Smooth muscle cell (in vitro differentiated cells): Measurements from ENCODE around the gene CCDC30. TPM values are rescaled to one million over a fixed set of nuclear protein-coding genes. Genes with fewer than 3 reads are reported as not detected.
"Not testable (repeated sequence)": the region's sequence is repeated elsewhere in the genome, so short reads cannot be mapped to it uniquely, and the experiment has no call there.

Experiments
- DNase-seq: peaks from one replicate; lab custom pipeline; 2025; ENCODE audit not compliant: unreplicated experiment; lab: John Stamatoyannopoulos, UW
- H2AFZ ChIP-seq: fragments of 200-600 bp; sonication (generic); 2 replicates; pipeline ENCODE4 v1.6.0; 2016; ENCODE audit warnings: antibody characterized with exemption, low read depth, mild to moderate bottlenecking
- H3F3A ChIP-seq: fragments of 200-600 bp; sonication (generic); 2 replicates; pipeline ENCODE4 v1.6.0; 2017; ENCODE audit warnings: antibody characterized with exemption, low read depth
- H3K27ac ChIP-seq: fragments of 200-600 bp; sonication (generic); 2 replicates; pipeline ENCODE4 v1.5.1; 2016; ENCODE audit warnings: low read depth, mild to moderate bottlenecking
- H3K27me3 ChIP-seq: fragments of 200-600 bp; sonication (generic); 2 replicates; pipeline ENCODE4 v1.6.1; 2016; ENCODE audit warnings: low read depth, mild to moderate bottlenecking
- H3K36me3 ChIP-seq: fragments of 200-600 bp; sonication (generic); 2 replicates; pipeline ENCODE4 v1.5.1; 2016; ENCODE audit warnings: low read depth
- H3K4me1 ChIP-seq: fragments of 200-600 bp; sonication (generic); 2 replicates; pipeline ENCODE4 v1.5.1; 2016; ENCODE audit warnings: low read depth
- H3K4me2 ChIP-seq: fragments of 200-600 bp; sonication (generic); 2 replicates; pipeline ENCODE4 v1.6.0; 2016; ENCODE audit warnings: mild to moderate bottlenecking
- H3K4me3 ChIP-seq: fragments of 200-600 bp; sonication (generic); 2 replicates; pipeline ENCODE4 v1.5.1; 2016; ENCODE audit warnings: mild to moderate bottlenecking
- H3K79me2 ChIP-seq: fragments of 200-600 bp; sonication (generic); 2 replicates; pipeline ENCODE4 v1.6.0; 2016; ENCODE audit warnings: low read depth, mild to moderate bottlenecking
- H3K9ac ChIP-seq: fragments of 200-600 bp; sonication (generic); 2 replicates; pipeline ENCODE4 v1.6.0; 2016; ENCODE audit warnings: low read depth
- H3K9me3 ChIP-seq: fragments of 200-600 bp; sonication (generic); replicated peaks from 2 replicates; pipeline ENCODE4 v1.5.1; 2016; ENCODE audit warnings: low read depth
- H4K20me1 ChIP-seq: fragments of 200-600 bp; sonication (generic); 2 replicates; pipeline ENCODE4 v1.6.0; 2016; ENCODE audit warnings: low read depth
- CTCF ChIP-seq: fragments of 200-600 bp; sonication (generic); IDR thresholded peaks from 2 replicates; pipeline ENCODE4 v1.5.1; 2017; ENCODE audit warnings: borderline replicate concordance, mild to moderate bottlenecking, antibody characterized with exemption; ENCODE audit not compliant: insufficient read depth, poor library complexity, severe bottlenecking
- WGBS: methylation state at CpG from one replicate; pipeline ENCODE4 v1.1.7; 2016; ENCODE audit warnings: low lambda C conversion rate; 5-methylcytosine and 5-hydroxymethylcytosine counted together
- polyA plus RNA-seq: library from polyadenylated mRNA; unstranded; fragments of >200 nt; fragmentation: Nextera tagmentation; extraction: Ambion mirVana; gene quantifications from 2 replicates; pipeline ENCODE4 v1.2.1, GENCODE V29; 2016
- total RNA-seq: library from RNA; depleted of rRNA; stranded (reverse); fragments of >200 nt; gene quantifications from 2 replicates; pipeline ENCODE4 v1.2.3, GENCODE V29; 2014

CCDC30 gene
- total and polyA plus RNA-seq, 2 experiments from 2014 or later, result 1.2 to 1.6 TPM

GRCh38 chr1:42469727-42470126, 6.6 kb downstream of the CCDC30 start:
- TF ChIP-seq CTCF, result no peak
- Histone ChIP-seq H2AFZ (no peak overlapping the region), H3K9me3 (no peaks in the 10 kb centered on the region), H3K4me1 (no peaks in the 10 kb centered on the region), H3K79me2 (no peaks in the 10 kb centered on the region), H3F3A (no peaks in the 10 kb centered on the region), H3K27me3 (no peaks in the 10 kb centered on the region), H3K36me3 (no peaks in the 10 kb centered on the region), H4K20me1 (no peaks in the 10 kb centered on the region), H3K4me3 (no peak overlapping the region), H3K27ac (no peak overlapping the region), H3K9ac (no peak overlapping the region), H3K4me2 (no peak overlapping the region)
- WGBS, result 86% methylated on average over 2 of the region's 2 CpGs
- no peak for DNase-seq

- H3F3A ChIP-seq, result no peaks in the 10 kb centered on the region
- no peaks in the 10 kb centered on the region for H3K9me3 ChIP-seq
- DNase-seq, result no peak
- H3K79me2 ChIP-seq, result no peaks in the 10 kb centered on the region
- H3K4me3 ChIP-seq, result no peak overlapping the region
- H3K36me3 ChIP-seq, result peaks cover 6% of the 10 kb centered on the region
- H4K20me1 ChIP-seq, result no peaks in the 10 kb centered on the region
- TF ChIP-seq CTCF, result no peak
- H3K4me1 ChIP-seq, result no peaks in the 10 kb centered on the region
- no peak overlapping the region for H2AFZ ChIP-seq
- H3K9ac ChIP-seq, result no peak overlapping the region
- no peak overlapping the region for H3K27ac ChIP-seq
- H3K4me2 ChIP-seq, result no peak overlapping the region
- H3K27me3 ChIP-seq, result no peaks in the 10 kb centered on the region
- 95% methylated on average over 4 of the region's 4 CpGs for WGBS
These were observed 13.5 kb downstream of the CCDC30 start for GRCh38 chr1:42476605-42477004.

- not testable (repeated sequence) for H3K36me3 ChIP-seq, H3K4me2 ChIP-seq, DNase-seq, H3K4me3 ChIP-seq, H2AFZ ChIP-seq, H3K9ac ChIP-seq, H4K20me1 ChIP-seq, H3K4me1 ChIP-seq, H3K79me2 ChIP-seq, H3K27ac ChIP-seq, H3K27me3 ChIP-seq, H3F3A ChIP-seq, H3K9me3 ChIP-seq
- 87% methylated on average over 4 of the region's 4 CpGs for WGBS
These were observed 14.3 kb downstream of the CCDC30 start for GRCh38 chr1:42477354-42477753.

GRCh38 chr1:42477775-42478174, 14.7 kb downstream of the CCDC30 start:
- WGBS, result 89% methylated on average over 3 of the region's 3 CpGs
- H3K9ac ChIP-seq, result no peak overlapping the region
- no peaks in the 10 kb centered on the region for H4K20me1 ChIP-seq
- no peaks in the 10 kb centered on the region for H3K27me3 ChIP-seq
- peaks cover 6% of the 10 kb centered on the region for H3K36me3 ChIP-seq
- H3K27ac ChIP-seq, result no peak overlapping the region
- no peaks in the 10 kb centered on the region for H3K79me2 ChIP-seq
- H3K4me3 ChIP-seq, result no peak overlapping the region
- no peak for DNase-seq
- no peaks in the 10 kb centered on the region for H3K9me3 ChIP-seq
- TF ChIP-seq CTCF, result no peak
- no peak overlapping the region for H2AFZ ChIP-seq
- no peaks in the 10 kb centered on the region for H3F3A ChIP-seq
- H3K4me2 ChIP-seq, result no peak overlapping the region
- no peaks in the 10 kb centered on the region for H3K4me1 ChIP-seq
